GM12891 (cell line): ENCODE data around the gene FMO4.

ENCODE experiments used
- POLR2A ChIP-seq: IDR thresholded peaks from 2 replicates; pipeline ENCODE4 v1.6.1; 2011; ENCODE audit warnings: low read depth, low read length, control low read depth
- POLR2AphosphoS5 ChIP-seq: IDR thresholded peaks from 2 replicates; pipeline ENCODE4 v1.6.1; 2011; ENCODE audit warnings: low read depth, low read length, control low read depth
- SPI1 ChIP-seq: IDR thresholded peaks from 2 replicates; pipeline ENCODE4 v1.6.1; 2011; ENCODE audit warnings: low read depth, low read length, control low read depth

DNA sequence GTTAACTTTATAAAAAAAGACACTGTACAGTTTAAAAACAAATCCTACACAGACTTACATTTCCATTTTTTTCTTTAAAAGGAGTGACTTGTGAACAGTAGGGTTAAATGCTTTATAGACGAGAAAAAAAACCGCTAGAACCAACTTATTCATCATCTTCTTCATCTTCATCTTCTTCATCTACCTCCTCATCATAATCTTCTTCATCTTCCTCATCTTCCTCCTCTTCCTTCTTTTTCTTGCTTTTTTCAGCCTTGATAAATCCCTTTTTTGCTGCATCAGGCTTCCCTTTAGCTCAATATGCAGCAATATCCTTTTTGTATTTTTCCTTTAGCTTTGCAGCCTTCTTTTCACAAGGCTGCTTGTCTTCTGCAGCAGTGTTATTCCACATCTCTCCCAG lies 43.2 kb upstream of the FMO4 start:
- no peak for TF ChIP-seq POLR2A
- no peak for TF ChIP-seq POLR2AphosphoS5
- TF ChIP-seq SPI1: no peak
